AG09309 (cell line): ENCODE results near the gene GDF7.

Source experiments
- DNase-seq: peaks from one replicate; pipeline ENCODE4 v3.0.0-alpha.2; 2010; ENCODE audit warnings: low read depth
- H3K4me3 ChIP-seq: 2 replicates; pipeline ENCODE4 v1.5.1; 2011; ENCODE audit warnings: mild to moderate bottlenecking, low read depth, low read length, moderate library complexity; ENCODE audit not compliant: control insufficient read depth
- CTCF ChIP-seq: IDR thresholded peaks from 2 replicates; pipeline ENCODE4 v1.5.1; 2011; ENCODE audit warnings: mild to moderate bottlenecking, low read depth, low read length, inconsistent platforms; ENCODE audit not compliant: insufficient read depth, control insufficient read depth; ENCODE audit errors: missing control alignments

The GDF7 gene

GRCh38 chr2:20629181-20629580, 37.8 kb upstream of the GDF7 start:
- DNase-seq = no peak
- H3K4me3 ChIP-seq = no peak overlapping the region
- TF ChIP-seq CTCF = no peak

- no peak overlapping the region for H3K4me3 ChIP-seq
- TF ChIP-seq CTCF = no peak
- DNase-seq = no peak
Measured at GRCh38 chr2:20629581-20630171, 37.3 kb upstream of the GDF7 start.

GRCh38 chr2:20630967-20631366, 36.0 kb upstream of the GDF7 start:
- DNase-seq = no peak
- H3K4me3 ChIP-seq = no peak overlapping the region
- TF ChIP-seq CTCF = no peak

- no peak for TF ChIP-seq CTCF
- no peak for DNase-seq
- H3K4me3 ChIP-seq = no peak overlapping the region
Measured at GRCh38 chr2:20631617-20632307, 35.2 kb upstream of the GDF7 start.

GRCh38 chr2:20632446-20632990, 34.4 kb upstream of the GDF7 start:
- H3K4me3 ChIP-seq = no peak overlapping the region
- DNase-seq = no peak
- TF ChIP-seq CTCF = no peak

- H3K4me3 ChIP-seq = no peak overlapping the region
- no peak for DNase-seq
- no peak for TF ChIP-seq CTCF
Measured at GRCh38 chr2:20633001-20633400, 33.9 kb upstream of the GDF7 start.
